HL-60 (cell line): ENCODE results near the gene ITPKC.
A peak's percentile ranks its signal among the peaks of the same experiment; 100 is the strongest.

Experiments used
- DNase-seq, 2 experiments: peaks; one replicate each; pipeline ENCODE4 v3.0.0-alpha.2; 2010 to 2020; ENCODE audit warnings: low read depth in 1 of 2, low spot score in 1 of 2
- H3K27ac ChIP-seq: fragments of 250-450 bp; sonication (Bioruptor Pico); replicated peaks from 2 replicates; pipeline ENCODE4 v1.5.1; 2020; ENCODE audit warnings: mild to moderate bottlenecking, moderate library complexity
- H3K27me3 ChIP-seq: fragments of 250-450 bp; sonication (Bioruptor Pico); 2 replicates; pipeline ENCODE4 v1.5.1; 2021; ENCODE audit warnings: mild to moderate bottlenecking, moderate library complexity; ENCODE audit not compliant: insufficient read depth, poor library complexity, severe bottlenecking
- H3K4me3 ChIP-seq: replicated peaks from 2 replicates; pipeline ENCODE4 v1.5.1; 2011; ENCODE audit warnings: mild to moderate bottlenecking, control low read depth, low read length; ENCODE audit not compliant: insufficient read depth
- GABPA ChIP-seq: IDR thresholded peaks from 2 replicates; pipeline ENCODE4 v1.6.1; 2012; ENCODE audit warnings: low read depth
- POLR2AphosphoS5 ChIP-seq: IDR thresholded peaks from 2 replicates; pipeline ENCODE4 v1.6.1; 2012; ENCODE audit warnings: low read depth
- SPI1 ChIP-seq: IDR thresholded peaks from 2 replicates; pipeline ENCODE4 v1.6.1; 2012; ENCODE audit warnings: low read depth, mild to moderate bottlenecking, borderline replicate concordance
- TF ChIP-seq, protein P1 (sequence below): IDR thresholded peaks from one replicate; pipeline ENCODE4 v1.5.1; 2011; ENCODE audit warnings: low read length, control low read depth, inconsistent platforms; ENCODE audit not compliant: insufficient read depth
- TF ChIP-seq, protein P2 (sequence below): IDR thresholded peaks from 2 replicates; pipeline ENCODE4 v1.6.1; 2012; ENCODE audit warnings: low read depth; ENCODE audit not compliant: insufficient replicate concordance

ITPKC gene

DNA sequence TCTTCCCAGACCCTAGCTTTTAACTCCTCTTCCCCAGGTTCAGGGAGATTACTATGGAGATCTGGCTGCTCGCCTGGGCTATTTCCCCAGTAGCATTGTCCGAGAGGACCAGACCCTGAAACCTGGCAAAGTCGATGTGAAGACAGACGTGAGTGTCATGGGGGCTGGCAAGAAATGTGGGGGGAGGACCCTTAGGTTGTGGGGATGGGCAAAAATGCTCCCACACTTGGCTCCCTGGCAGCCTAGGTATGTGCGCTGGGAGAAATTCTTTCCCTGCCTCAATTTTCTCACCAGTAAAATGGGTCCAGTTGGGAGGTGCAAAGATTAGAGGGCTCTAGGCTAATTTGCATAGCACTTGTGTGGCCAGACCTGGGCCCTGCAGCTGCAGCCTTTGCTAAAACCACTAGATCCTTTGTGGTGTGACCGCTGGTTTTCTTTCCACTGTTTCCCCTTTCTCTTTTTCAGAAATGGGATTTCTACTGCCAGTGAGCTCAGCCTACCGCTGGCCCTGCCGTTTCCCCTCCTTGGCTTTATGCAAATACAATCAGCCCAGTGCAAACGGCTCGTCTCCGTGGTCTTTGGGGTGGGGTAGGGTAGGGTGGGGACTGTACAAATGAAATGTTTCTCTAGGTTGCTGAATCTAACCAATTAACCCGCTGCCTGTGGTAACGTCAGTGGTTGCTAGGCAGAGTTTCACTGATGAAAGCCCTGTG lies 60.2 kb downstream of the ITPKC start:
- H3K27me3 ChIP-seq, result no peaks in the 10 kb centered on the region
- DNase-seq, result peak; percentile 74 to 98
- peak; percentile 24; the same call in 1 of the 2 replicates for TF ChIP-seq SPI1
- TF ChIP-seq, protein P1, sequence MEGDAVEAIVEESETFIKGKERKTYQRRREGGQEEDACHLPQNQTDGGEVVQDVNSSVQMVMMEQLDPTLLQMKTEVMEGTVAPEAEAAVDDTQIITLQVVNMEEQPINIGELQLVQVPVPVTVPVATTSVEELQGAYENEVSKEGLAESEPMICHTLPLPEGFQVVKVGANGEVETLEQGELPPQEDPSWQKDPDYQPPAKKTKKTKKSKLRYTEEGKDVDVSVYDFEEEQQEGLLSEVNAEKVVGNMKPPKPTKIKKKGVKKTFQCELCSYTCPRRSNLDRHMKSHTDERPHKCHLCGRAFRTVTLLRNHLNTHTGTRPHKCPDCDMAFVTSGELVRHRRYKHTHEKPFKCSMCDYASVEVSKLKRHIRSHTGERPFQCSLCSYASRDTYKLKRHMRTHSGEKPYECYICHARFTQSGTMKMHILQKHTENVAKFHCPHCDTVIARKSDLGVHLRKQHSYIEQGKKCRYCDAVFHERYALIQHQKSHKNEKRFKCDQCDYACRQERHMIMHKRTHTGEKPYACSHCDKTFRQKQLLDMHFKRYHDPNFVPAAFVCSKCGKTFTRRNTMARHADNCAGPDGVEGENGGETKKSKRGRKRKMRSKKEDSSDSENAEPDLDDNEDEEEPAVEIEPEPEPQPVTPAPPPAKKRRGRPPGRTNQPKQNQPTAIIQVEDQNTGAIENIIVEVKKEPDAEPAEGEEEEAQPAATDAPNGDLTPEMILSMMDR, result no peak
- TF ChIP-seq GABPA, result no peak
- TF ChIP-seq, protein P2, sequence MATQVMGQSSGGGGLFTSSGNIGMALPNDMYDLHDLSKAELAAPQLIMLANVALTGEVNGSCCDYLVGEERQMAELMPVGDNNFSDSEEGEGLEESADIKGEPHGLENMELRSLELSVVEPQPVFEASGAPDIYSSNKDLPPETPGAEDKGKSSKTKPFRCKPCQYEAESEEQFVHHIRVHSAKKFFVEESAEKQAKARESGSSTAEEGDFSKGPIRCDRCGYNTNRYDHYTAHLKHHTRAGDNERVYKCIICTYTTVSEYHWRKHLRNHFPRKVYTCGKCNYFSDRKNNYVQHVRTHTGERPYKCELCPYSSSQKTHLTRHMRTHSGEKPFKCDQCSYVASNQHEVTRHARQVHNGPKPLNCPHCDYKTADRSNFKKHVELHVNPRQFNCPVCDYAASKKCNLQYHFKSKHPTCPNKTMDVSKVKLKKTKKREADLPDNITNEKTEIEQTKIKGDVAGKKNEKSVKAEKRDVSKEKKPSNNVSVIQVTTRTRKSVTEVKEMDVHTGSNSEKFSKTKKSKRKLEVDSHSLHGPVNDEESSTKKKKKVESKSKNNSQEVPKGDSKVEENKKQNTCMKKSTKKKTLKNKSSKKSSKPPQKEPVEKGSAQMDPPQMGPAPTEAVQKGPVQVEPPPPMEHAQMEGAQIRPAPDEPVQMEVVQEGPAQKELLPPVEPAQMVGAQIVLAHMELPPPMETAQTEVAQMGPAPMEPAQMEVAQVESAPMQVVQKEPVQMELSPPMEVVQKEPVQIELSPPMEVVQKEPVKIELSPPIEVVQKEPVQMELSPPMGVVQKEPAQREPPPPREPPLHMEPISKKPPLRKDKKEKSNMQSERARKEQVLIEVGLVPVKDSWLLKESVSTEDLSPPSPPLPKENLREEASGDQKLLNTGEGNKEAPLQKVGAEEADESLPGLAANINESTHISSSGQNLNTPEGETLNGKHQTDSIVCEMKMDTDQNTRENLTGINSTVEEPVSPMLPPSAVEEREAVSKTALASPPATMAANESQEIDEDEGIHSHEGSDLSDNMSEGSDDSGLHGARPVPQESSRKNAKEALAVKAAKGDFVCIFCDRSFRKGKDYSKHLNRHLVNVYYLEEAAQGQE, result no peak
- TF ChIP-seq POLR2AphosphoS5, result peak; percentile 78
- peak overlapping the region; percentile 84 for H3K27ac ChIP-seq
- peak overlapping the region; percentile 84 for H3K4me3 ChIP-seq

DNA sequence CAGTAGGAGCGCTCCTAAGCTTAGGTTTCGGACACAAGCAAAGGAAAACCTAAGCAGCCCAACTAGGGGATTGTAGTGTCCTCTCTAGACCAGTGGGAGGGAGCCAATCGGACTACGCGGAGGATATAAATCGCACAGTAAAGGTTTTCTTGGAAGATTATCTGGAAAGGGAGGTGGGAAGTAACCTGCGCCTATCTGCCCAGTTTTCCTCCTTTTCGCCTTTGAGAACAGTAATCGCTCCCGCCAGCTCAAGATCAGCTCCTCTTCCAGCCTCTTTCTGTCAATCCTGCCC lies 60.7 kb downstream of the ITPKC start:
- no peak for DNase-seq
- TF ChIP-seq GABPA, result no peak
- TF ChIP-seq, protein P2, result no peak
- TF ChIP-seq POLR2AphosphoS5, result no peak
- TF ChIP-seq SPI1, result no peak
- TF ChIP-seq, protein P1, result no peak
- Histone ChIP-seq H3K27ac (peak overlapping the region; percentile 84), H3K27me3 (no peaks in the 10 kb centered on the region), H3K4me3 (peak overlapping the region; percentile 84)

DNA sequence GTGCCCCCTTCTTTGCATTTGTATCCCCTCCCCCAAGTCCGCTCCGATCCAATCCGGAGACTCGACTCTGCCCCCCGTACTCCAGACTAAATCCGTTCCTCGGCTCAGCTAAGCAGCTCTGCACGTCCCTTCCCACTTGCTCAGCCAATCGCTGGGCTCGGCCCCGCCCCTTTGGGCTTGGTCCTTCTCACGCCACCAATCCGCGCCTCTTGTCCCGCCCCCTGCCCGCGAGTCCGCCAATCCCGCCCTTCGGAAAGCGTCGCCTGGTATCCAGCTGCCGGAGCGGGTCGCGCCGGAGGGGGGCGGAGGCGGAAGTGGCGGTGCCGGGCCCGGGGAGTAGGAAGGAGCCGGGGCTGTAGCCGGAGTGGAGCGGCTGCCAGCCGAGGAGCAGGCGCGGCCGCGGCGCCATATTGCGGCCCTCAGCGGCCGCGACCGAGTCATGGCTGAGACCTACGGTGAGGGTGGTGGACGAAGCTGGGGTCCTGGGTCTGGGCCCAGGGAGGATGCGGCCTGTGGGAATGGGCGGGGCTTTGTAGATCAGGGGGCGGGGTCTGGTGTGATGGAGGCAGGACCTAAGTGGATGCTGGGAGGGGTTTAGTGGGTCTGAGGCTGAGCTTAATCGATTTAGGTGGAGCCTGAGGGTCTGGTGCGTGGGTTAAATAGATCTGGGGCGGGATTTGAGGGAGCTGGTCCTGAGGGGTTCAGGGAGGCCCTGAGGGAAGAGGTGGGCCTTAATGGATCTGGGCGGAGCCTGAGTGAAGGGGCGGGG lies 61.2 kb downstream of the ITPKC start, which contains the start of gene RAB4B:
RAB4B (plus strand) TSS at position 311 of the 769 bp plus-strand sequence; CDS start at position 440, 129 bp downstream.
- H3K27ac ChIP-seq, result peak within 1 kb of the TSS; percentile 84
- peak; percentile 99 to 100 for DNase-seq
- TF ChIP-seq GABPA (0 out of 2 replicates have a peak, but pooled peaks have one; percentile 24), SPI1 (peak; percentile 64; the same call in 1 of the 2 replicates), POLR2AphosphoS5 (peak; percentile 62)
- TF ChIP-seq, protein P1, result no peak
- TF ChIP-seq, protein P2, result no peak
- peak within 1 kb of the TSS; percentile 84 for H3K4me3 ChIP-seq
- H3K27me3 ChIP-seq, result no peaks in the 10 kb centered on the region
